WTC11 (cell line): ENCODE results near the gene PRCD.

ENCODE experiments used
- ATF1 ChIP-seq: sonication (generic); formaldehyde crosslinking; IDR thresholded peaks from 2 replicates; pipeline ENCODE4 v1.8.1; 2023; ENCODE audit warnings: mild to moderate bottlenecking, moderate library complexity, missing genetic modification reagents
- ATF3 ChIP-seq: sonication (generic); formaldehyde crosslinking; conservative IDR thresholded peaks from 2 replicates; pipeline ENCODE4 v1.8.1; 2022; ENCODE audit warnings: mild to moderate bottlenecking, missing genetic modification reagents
- MYBL2 ChIP-seq: sonication (generic); formaldehyde crosslinking; IDR thresholded peaks from 2 replicates; pipeline ENCODE4 v1.8.1; 2023; ENCODE audit warnings: mild to moderate bottlenecking, moderate library complexity, missing genetic modification reagents
- NFYB ChIP-seq: sonication (generic); formaldehyde crosslinking; conservative IDR thresholded peaks from 2 replicates; pipeline ENCODE4 v1.8.0; 2022; ENCODE audit warnings: low read depth, missing genetic modification reagents
- NR2C2 ChIP-seq: sonication (generic); formaldehyde crosslinking; IDR thresholded peaks from 2 replicates; pipeline ENCODE4 v1.8.0; 2022; ENCODE audit warnings: mild to moderate bottlenecking, missing genetic modification reagents
- RORB ChIP-seq: fragments of 250-450 bp; sonication (Bioruptor Pico); IDR thresholded peaks from 2 replicates; pipeline ENCODE4 v1.9.0; 2021; ENCODE audit warnings: mild to moderate bottlenecking
- SMAD3 ChIP-seq: sonication (generic); formaldehyde crosslinking; IDR thresholded peaks from 2 replicates; pipeline ENCODE4 v1.8.0; 2022; ENCODE audit warnings: missing genetic modification reagents, mild to moderate bottlenecking, borderline replicate concordance
- SP1 ChIP-seq: sonication (generic); formaldehyde crosslinking; conservative IDR thresholded peaks from 2 replicates; pipeline ENCODE4 v1.8.1; 2022; ENCODE audit warnings: missing genetic modification reagents
- TEAD4 ChIP-seq: sonication (generic); formaldehyde crosslinking; IDR thresholded peaks from 2 replicates; pipeline ENCODE4 v1.8.0; 2022; ENCODE audit warnings: mild to moderate bottlenecking, missing genetic modification reagents
- ZNF232 ChIP-seq: sonication (generic); formaldehyde crosslinking; IDR thresholded peaks from 2 replicates; pipeline ENCODE4 v1.8.0; 2022; ENCODE audit warnings: mild to moderate bottlenecking, missing genetic modification reagents
- TF ChIP-seq, protein P1 (sequence below): fragments of 200-600 bp; IDR thresholded peaks from 2 replicates; pipeline ENCODE4 v1.8.0; 2022; ENCODE audit warnings: antibody characterized with exemption
- TF ChIP-seq, protein P2 (sequence below): sonication (generic); formaldehyde crosslinking; IDR thresholded peaks from 2 replicates; pipeline ENCODE4 v1.8.1; 2023; ENCODE audit warnings: mild to moderate bottlenecking, missing genetic modification reagents
- TF ChIP-seq, protein P3 (sequence below): sonication (generic); formaldehyde crosslinking; IDR thresholded peaks from 2 replicates; pipeline ENCODE4 v1.8.0; 2022; ENCODE audit warnings: mild to moderate bottlenecking, missing genetic modification reagents

DNA sequence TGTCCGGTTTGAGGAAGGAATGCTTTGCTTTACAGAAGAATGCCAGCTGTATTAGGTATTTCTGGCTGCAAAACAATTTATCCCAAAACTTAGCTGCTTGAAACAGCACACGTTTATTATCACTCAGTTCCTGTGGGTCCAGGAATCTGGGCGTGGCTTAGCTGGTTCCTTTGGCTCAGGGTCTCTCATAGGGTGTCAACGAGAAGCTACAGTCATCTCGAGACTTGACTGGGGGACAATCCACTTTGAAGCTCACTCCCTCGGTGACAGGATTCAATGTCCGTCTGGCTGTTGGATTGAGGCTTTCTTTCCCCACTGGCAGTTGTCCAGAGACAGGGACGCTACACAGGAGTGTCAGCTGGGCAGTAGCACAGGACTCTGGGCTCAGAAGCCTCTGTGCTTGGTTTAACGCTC, 29.0 kb upstream of the PRCD start:
- no peak for TF ChIP-seq ATF1
- TF ChIP-seq, protein P1, sequence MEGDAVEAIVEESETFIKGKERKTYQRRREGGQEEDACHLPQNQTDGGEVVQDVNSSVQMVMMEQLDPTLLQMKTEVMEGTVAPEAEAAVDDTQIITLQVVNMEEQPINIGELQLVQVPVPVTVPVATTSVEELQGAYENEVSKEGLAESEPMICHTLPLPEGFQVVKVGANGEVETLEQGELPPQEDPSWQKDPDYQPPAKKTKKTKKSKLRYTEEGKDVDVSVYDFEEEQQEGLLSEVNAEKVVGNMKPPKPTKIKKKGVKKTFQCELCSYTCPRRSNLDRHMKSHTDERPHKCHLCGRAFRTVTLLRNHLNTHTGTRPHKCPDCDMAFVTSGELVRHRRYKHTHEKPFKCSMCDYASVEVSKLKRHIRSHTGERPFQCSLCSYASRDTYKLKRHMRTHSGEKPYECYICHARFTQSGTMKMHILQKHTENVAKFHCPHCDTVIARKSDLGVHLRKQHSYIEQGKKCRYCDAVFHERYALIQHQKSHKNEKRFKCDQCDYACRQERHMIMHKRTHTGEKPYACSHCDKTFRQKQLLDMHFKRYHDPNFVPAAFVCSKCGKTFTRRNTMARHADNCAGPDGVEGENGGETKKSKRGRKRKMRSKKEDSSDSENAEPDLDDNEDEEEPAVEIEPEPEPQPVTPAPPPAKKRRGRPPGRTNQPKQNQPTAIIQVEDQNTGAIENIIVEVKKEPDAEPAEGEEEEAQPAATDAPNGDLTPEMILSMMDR = no peak
- no peak for TF ChIP-seq SP1 (CRISPR knock-in tag)
- no peak for TF ChIP-seq ZNF232
- no peak for TF ChIP-seq MYBL2 (CRISPR knock-in tag)
- TF ChIP-seq ATF3 (CRISPR knock-in tag) = no peak
- TF ChIP-seq, protein P2, sequence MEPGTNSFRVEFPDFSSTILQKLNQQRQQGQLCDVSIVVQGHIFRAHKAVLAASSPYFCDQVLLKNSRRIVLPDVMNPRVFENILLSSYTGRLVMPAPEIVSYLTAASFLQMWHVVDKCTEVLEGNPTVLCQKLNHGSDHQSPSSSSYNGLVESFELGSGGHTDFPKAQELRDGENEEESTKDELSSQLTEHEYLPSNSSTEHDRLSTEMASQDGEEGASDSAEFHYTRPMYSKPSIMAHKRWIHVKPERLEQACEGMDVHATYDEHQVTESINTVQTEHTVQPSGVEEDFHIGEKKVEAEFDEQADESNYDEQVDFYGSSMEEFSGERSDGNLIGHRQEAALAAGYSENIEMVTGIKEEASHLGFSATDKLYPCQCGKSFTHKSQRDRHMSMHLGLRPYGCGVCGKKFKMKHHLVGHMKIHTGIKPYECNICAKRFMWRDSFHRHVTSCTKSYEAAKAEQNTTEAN (CRISPR knock-in tag) = no peak
- TF ChIP-seq NR2C2 (CRISPR knock-in tag) = no peak
- no peak for TF ChIP-seq NFYB
- TF ChIP-seq SMAD3 (CRISPR knock-in tag) = no peak
- TF ChIP-seq RORB (CRISPR knock-in tag) = no peak
- no peak for TF ChIP-seq TEAD4
- TF ChIP-seq, protein P3, sequence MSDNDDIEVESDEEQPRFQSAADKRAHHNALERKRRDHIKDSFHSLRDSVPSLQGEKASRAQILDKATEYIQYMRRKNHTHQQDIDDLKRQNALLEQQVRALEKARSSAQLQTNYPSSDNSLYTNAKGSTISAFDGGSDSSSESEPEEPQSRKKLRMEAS = no peak
